HUDEP-2 (cell line): ENCODE measurements around the gene ADK.
"Not testable (repeated sequence)": the region's sequence is repeated elsewhere in the genome, so short reads cannot be mapped to it uniquely, and the experiment has no call there.

Source experiments
- DNase-seq, 76 experiments: peaks; one replicate each; lab custom pipeline; 2025; ENCODE audit not compliant: unreplicated experiment in 76 of 76; lab: John Stamatoyannopoulos, UW

ADK gene

DNA sequence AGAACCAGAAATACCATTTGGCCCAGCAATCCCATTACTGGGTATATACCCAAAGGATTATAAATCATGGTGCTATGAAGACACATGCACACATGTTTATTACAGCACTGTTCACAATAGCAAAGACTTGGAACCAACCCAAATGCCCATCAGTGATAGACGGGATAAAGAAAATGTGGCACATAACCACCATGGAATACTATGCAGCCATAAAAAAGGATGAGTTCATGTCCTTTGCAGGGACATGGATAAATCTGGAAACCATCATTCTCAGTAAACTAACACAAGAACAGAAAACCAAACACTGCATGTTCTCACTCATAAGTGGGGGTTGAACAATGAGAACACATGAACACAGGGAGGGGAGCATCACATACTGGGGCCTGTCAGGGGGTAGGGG lies 306.5 kb downstream of the ADK start:
- not testable (repeated sequence) for DNase-seq

GRCh38 chr10:74460812-74461211 lies 309.8 kb downstream of the ADK start:
- no peak for DNase-seq

GRCh38 chr10:74474022-74474713 lies 323.1 kb downstream of the ADK start:
- no peak for DNase-seq

- DNase-seq, result not testable (repeated sequence)
These were observed 325.2 kb downstream of the ADK start for GRCh38 chr10:74476162-74476706.

- DNase-seq, result no peak
These were observed 329.8 kb downstream of the ADK start for GRCh38 chr10:74480778-74481177.

GRCh38 chr10:74483356-74483755 lies 332.3 kb downstream of the ADK start:
- DNase-seq, result no peak

GRCh38 chr10:74485283-74485682 lies 334.3 kb downstream of the ADK start:
- no peak for DNase-seq

DNA sequence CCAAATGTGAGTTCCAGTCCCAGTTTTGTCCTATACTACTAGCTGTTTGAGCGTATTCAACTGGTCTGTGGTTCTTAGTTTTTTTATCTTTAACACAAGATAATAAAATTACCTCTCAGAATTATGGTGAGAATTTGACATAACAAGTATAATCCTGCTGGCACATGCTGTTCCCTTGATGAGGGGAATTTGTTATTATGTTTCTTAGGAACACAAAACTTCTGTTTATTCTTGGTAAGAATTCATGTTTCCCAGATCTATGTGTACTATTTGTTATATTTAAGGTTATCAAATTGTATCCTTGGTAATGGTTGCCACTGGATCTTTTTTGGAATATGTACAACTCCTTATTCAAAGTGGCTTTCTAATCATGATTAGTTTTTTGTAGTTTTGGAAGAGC lies 335.6 kb downstream of the ADK start:
- DNase-seq, result no peak

DNA sequence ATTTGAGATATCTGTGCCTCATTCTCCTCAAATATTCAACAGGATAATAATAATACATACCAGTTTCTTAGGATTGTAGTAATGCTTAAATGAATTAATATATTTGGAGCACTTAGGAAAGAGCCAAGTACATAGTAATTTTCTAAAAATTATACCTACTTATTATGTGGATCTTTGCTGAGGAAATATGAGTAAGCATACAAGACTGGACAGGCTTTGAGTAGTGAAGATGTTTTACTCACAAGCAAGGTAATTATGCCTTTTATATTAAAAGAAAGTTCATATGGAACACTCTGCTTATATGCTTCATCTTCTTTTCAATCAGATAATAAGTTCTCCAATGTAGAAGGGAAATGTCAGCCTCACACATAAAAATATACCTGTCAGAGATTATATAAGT lies 337.9 kb downstream of the ADK start:
- DNase-seq, result no peak

DNA sequence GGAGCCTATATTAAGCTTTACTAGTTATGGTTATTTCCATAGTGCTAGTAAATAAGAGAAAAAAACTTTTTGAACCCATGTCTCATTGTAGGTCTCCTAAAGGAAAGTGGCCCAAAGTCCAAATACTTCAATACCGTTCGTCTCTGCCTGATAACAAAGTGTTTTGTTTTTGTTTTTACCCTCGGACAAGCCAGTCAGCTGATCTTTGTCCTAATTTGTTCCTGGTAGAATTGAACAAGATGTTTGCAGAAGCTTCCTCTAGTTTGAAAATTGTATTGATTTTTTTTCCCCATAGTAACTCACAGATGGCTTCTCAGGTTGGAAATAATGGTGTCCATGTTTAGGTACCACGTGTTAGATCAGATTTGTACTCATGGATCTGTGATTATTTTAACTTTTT lies 339.5 kb downstream of the ADK start:
- DNase-seq, result no peak

- DNase-seq, result no peak
These were observed 340.0 kb downstream of the ADK start for GRCh38 chr10:74491014-74491413.

DNA sequence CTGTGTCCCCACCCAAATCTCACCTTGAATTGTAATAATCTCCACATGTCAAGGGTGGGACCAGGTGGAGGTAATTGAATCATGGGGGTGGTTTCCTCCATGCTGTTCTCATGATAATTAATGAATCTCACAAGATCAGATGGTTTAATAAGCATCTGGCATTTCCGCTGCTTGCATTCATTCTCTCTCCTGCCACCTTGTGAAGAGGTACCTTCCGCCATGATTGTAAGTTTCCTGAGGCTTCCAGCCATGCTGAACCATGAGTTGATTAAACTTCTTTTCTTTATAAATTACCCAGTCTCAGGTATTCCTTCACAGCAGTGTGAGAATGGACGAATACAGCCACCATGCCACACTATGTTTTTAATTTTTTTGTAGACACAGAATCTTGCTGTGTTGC lies 345.3 kb downstream of the ADK start:
- DNase-seq, result not testable (repeated sequence)

- DNase-seq, result not testable (repeated sequence)
These were observed 347.6 kb downstream of the ADK start for GRCh38 chr10:74498664-74499063.

- no peak for DNase-seq
These were observed 349.1 kb downstream of the ADK start for GRCh38 chr10:74500026-74500704.

DNA sequence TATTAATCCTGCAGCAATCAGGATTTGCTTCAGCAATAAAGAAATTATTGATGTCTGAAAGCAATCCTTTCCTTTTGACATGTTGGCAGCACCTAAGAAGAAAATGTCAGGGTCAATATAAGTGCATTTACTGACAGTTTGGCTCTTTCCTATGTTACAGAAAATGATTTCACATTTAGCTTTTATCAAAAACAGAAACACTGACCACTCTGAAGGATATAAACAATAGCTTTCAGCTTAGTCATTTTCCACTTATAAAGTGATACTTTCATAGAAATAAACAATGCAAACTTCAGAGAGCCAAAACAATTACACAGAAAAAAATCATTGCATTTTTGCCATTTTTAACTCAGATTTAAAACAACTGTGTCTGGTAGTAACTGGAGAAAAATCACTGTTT lies 349.8 kb downstream of the ADK start:
- no peak for DNase-seq

- no peak for DNase-seq
These were observed 352.1 kb downstream of the ADK start for GRCh38 chr10:74502963-74503608.

- no peak for DNase-seq
These were observed 356.9 kb downstream of the ADK start for GRCh38 chr10:74507951-74508350.

DNA sequence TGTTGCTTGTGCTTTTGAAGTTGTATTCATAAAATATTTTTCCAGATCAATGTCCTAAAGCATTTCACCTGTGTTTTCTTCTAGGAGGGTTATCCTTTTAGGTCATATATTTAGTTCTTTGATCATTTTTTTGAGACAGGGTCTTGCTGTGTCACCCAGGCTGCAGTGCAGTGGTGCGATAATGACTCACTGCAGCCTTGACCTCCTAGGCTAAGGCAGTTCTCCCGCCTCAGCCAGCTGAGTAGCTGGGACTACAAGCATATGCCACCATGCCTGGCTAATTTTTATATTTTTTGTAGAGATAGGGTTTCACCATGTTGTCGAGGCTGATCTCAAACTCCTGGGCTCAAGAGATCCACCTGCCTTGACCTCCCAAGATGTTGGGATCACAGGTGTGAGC lies 359.6 kb downstream of the ADK start:
- no peak for DNase-seq

GRCh38 chr10:74511051-74511450 lies 360.0 kb downstream of the ADK start:
- DNase-seq, result no peak

GRCh38 chr10:74514322-74514721 lies 363.3 kb downstream of the ADK start:
- no peak for DNase-seq

GRCh38 chr10:74518061-74518460 lies 367.0 kb downstream of the ADK start:
- DNase-seq, result no peak

- no peak for DNase-seq
These were observed 370.5 kb downstream of the ADK start for GRCh38 chr10:74521526-74521925.
